Endothelial cell of umbilical vein (primary cell): ENCODE data around the gene LITAF. TPM values are rescaled to one million over a fixed set of nuclear protein-coding genes. Genes with fewer than 3 reads are reported as not detected.

ENCODE experiments used
- BruUV-seq: library from RNA; stranded (reverse); fragments of 400-500 nt; replicated peaks from 2 replicates; lab custom pipeline; 2021; lab: Mats Ljungman, UMichigan
- CTCF ChIA-PET: fragments of 300-600, 350-600 bp; sonication (Branson Sonifier 250); formaldehyde crosslinking; loops from one replicate; lab custom pipeline; 2021; ENCODE audit warnings: antibody characterized with exemption, inconsistent platforms; lab: Charles Lee
- POLR2A ChIA-PET: fragments of 300-600, 350-600 bp; sonication (Branson Sonifier 250); formaldehyde crosslinking; loops from one replicate; lab custom pipeline; 2021; ENCODE audit warnings: antibody characterized with exemption, inconsistent platforms; lab: Charles Lee
- DNase-seq: peaks from one replicate; pipeline ENCODE4 v3.0.0-alpha.2; 2011; ENCODE audit warnings: low read depth, low spot score
- FAIRE-seq: peaks from 2 replicates; lab custom pipeline; 2011; peaks lifted over from hg19 to GRCh38; lab: Jason Lieb, UNC
- H2AFZ ChIP-seq: 2 replicates; pipeline ENCODE4 v1.6.0; 2012; ENCODE audit warnings: low read depth, low read length, control low read depth, inconsistent platforms
- H3K27ac ChIP-seq: 2 replicates; pipeline ENCODE4 v1.5.1; 2011; ENCODE audit warnings: low read depth, mild to moderate bottlenecking, control low read depth, low read length, moderate library complexity; ENCODE audit not compliant: insufficient read depth
- H3K27me3 ChIP-seq, 2 experiments: 2 replicates each; pipeline versions ENCODE4 v1.6.0 to v1.6.1; 2011; ENCODE audit warnings: low read length in 2 of 2, mixed read lengths in 1 of 2; ENCODE audit not compliant: control insufficient read depth in 2 of 2, insufficient read depth in 2 of 2
- H3K36me3 ChIP-seq, 2 experiments: 2 replicates in 1 of 2; 3 replicates in 1 of 2; pipeline ENCODE4 v1.5.1; 2011; ENCODE audit warnings: low read length in 2 of 2, mild to moderate bottlenecking in 1 of 2, moderate library complexity in 1 of 2; ENCODE audit not compliant: control insufficient read depth in 2 of 2, insufficient read depth in 2 of 2; ENCODE audit errors: extremely low read depth in 1 of 2
- H3K4me1 ChIP-seq: 3 replicates; pipeline ENCODE4 v1.5.1; 2011; ENCODE audit warnings: mild to moderate bottlenecking, low read length; ENCODE audit not compliant: control insufficient read depth, insufficient read depth; ENCODE audit errors: extremely low read depth
- H3K4me2 ChIP-seq: 2 replicates; pipeline ENCODE4 v1.6.1; 2011; ENCODE audit warnings: low read length, control low read depth, mixed read lengths; ENCODE audit not compliant: insufficient read depth
- H3K4me3 ChIP-seq, 3 experiments: fragments of 200-600 bp in 1 of 3; sonication (generic), shearing (Covaris generic) in 1 of 3; replicated peaks in 1 of 3; 2 replicates each; pipeline ENCODE4 v1.5.1; 2011 to 2016; ENCODE audit warnings: control low read depth in 3 of 3, low read length in 3 of 3, mild to moderate bottlenecking in 2 of 3, inconsistent platforms in 1 of 3, low read depth in 1 of 3, moderate library complexity in 1 of 3; ENCODE audit not compliant: insufficient read depth in 1 of 3
- H3K79me2 ChIP-seq: 2 replicates; pipeline ENCODE4 v1.6.0; 2012; ENCODE audit warnings: low read length, inconsistent platforms; ENCODE audit not compliant: control insufficient read depth, insufficient read depth
- H3K9ac ChIP-seq: replicated peaks from 2 replicates; pipeline ENCODE3; 2011; ENCODE audit warnings: low read length, control low read depth; ENCODE audit not compliant: insufficient read depth; ENCODE audit errors: extremely low read depth
- H3K9me1 ChIP-seq: replicated peaks from 3 replicates; pipeline ENCODE4 v1.6.0; 2011; ENCODE audit warnings: mild to moderate bottlenecking, low read length; ENCODE audit not compliant: control insufficient read depth, insufficient read depth; ENCODE audit errors: extremely low read depth
- H3K9me3 ChIP-seq: replicated peaks from 2 replicates; pipeline ENCODE4 v1.5.1; 2012; ENCODE audit warnings: low read length, inconsistent platforms; ENCODE audit not compliant: control insufficient read depth, insufficient read depth
- H4K20me1 ChIP-seq: replicated peaks from 2 replicates; pipeline ENCODE3; 2011; ENCODE audit warnings: mild to moderate bottlenecking, low read length; ENCODE audit not compliant: control insufficient read depth, insufficient read depth; ENCODE audit errors: extremely low read depth
- CTCF ChIP-seq, 2 donors: IDR thresholded peaks; 1 replicate in 1 of 2; 2 replicates in 1 of 2; pipeline ENCODE4 v1.5.1; 2011; ENCODE audit warnings: low read length in 2 of 2, mild to moderate bottlenecking in 2 of 2, moderate library complexity in 2 of 2, control low read depth in 1 of 2, inconsistent platforms in 1 of 2, low read depth in 1 of 2; ENCODE audit not compliant: insufficient read depth in 1 of 2; ENCODE audit errors: extremely low read depth in 1 of 2
- EZH2 ChIP-seq: IDR thresholded peaks from 2 replicates; pipeline ENCODE4 v1.6.1; 2012; ENCODE audit warnings: borderline replicate concordance, low read depth, mild to moderate bottlenecking, moderate library complexity, low read length, inconsistent platforms; ENCODE audit not compliant: severe bottlenecking
- FOS ChIP-seq: IDR thresholded peaks from 2 replicates; pipeline ENCODE4 v1.6.1; 2011; ENCODE audit warnings: mild to moderate bottlenecking, low read length, moderate library complexity, borderline replicate concordance; ENCODE audit not compliant: insufficient read depth
- GATA2 ChIP-seq: IDR thresholded peaks from 2 replicates; pipeline ENCODE4 v1.7.0; 2011; ENCODE audit warnings: low read depth, mild to moderate bottlenecking, moderate library complexity, mixed read lengths, low read length; ENCODE audit not compliant: insufficient read length, insufficient read depth
- JUN ChIP-seq: IDR thresholded peaks from 2 replicates; pipeline ENCODE4 v1.6.1; 2011; ENCODE audit warnings: borderline replicate concordance, low read depth; ENCODE audit not compliant: insufficient read length, insufficient read depth
- MYC ChIP-seq: IDR thresholded peaks from one replicate; pipeline ENCODE4 v1.6.1; 2011; ENCODE audit warnings: mild to moderate bottlenecking, low read depth, low read length
- POLR2A ChIP-seq: IDR thresholded peaks from 2 replicates; pipeline ENCODE4 v1.6.1; 2012; ENCODE audit warnings: low read depth, mild to moderate bottlenecking, control low read depth, low read length
- POLR2AphosphoS5 ChIP-seq: IDR thresholded peaks from 2 replicates; pipeline ENCODE4 v1.6.1; 2012; ENCODE audit warnings: low read depth, mild to moderate bottlenecking, control low read depth, low read length, moderate library complexity; ENCODE audit not compliant: insufficient read depth
- dilution Hi-C: fragments of 300-500 bp; cut with MboI; formaldehyde crosslinking; loops from one replicate; pipeline ENCODE4 v1.15.0; 2019; ENCODE audit warnings: low sequenced_read_pairs; ENCODE audit not compliant: extremely low pct_ligation_motif_present
- intact Hi-C: fragments of 100-400 bp; cut with micrococcal nuclease; formaldehyde crosslinking; loops from one replicate; pipeline ENCODE4 v1.10.0; 2022
- polyA plus RNA-seq, 4 experiments: library from polyadenylated mRNA; depleted of rRNA in 3 of 4; stranded (reverse) in 3 of 4; unstranded in 1 of 4; fragments of >200 nt; gene quantifications; 2 replicates each; pipeline versions ENCODE4 v1.2.1 to v1.2.3, GENCODE V29; 2011 to 2012; ENCODE audit warnings: missing spikeins in 1 of 4
- total RNA-seq: library from RNA; stranded (reverse); gene quantifications from 2 replicates; pipeline ENCODE4 v1.2.3, GENCODE V29; 2021
- TF ChIP-seq, protein P1 (sequence below): IDR thresholded peaks from 2 replicates; pipeline ENCODE4 v1.6.1; 2011; ENCODE audit not compliant: insufficient read depth, insufficient read length

LITAF gene
- total and polyA plus RNA-seq, 2 donors (not counting 3 experiments of a cell fraction or from before 2014, with no cell fraction given) = 15.2 to 27.2 TPM

- BruUV-seq = no TSS peak
- no peaks in the 10 kb centered on the region for H4K20me1 ChIP-seq
- H3K79me2 ChIP-seq = no peaks in the 10 kb centered on the region
- DNase-seq (no peak), FAIRE-seq (no peak)
- H3K4me2 ChIP-seq = no peak overlapping the region
- H2AFZ ChIP-seq = no peak overlapping the region
- no peak overlapping the region for H3K4me3 ChIP-seq
- no peaks in the 10 kb centered on the region for H3K4me1 ChIP-seq
- no peak overlapping the region for H3K9ac ChIP-seq
- dilution Hi-C loops = no loop called here
- ChIA-PET CTCF (no interaction called here), POLR2A (no interaction called here)
- H3K36me3 ChIP-seq = no peaks in the 10 kb centered on the region
- no peak overlapping the region for H3K27ac ChIP-seq
- no peaks in the 10 kb centered on the region for H3K9me3 ChIP-seq
- peaks cover 0 to 2% of the 10 kb centered on the region in 2 experiments for H3K27me3 ChIP-seq
- intact Hi-C loops = no loop called here
- no peaks in the 10 kb centered on the region for H3K9me1 ChIP-seq
- TF ChIP-seq MYC (no peak), CTCF (IDR thresholded peaks at IDR 0.05; ENCODE audit: extremely low read depth in 1 of 2, insufficient read depth in 1 of 2, low read depth in 1 of 2, low read length in 2 of 2) (no peak), JUN (no peak), POLR2AphosphoS5 (no peak), GATA2 (no peak), EZH2 (no peak), POLR2A (no peak), FOS (no peak)
- TF ChIP-seq, protein P1, sequence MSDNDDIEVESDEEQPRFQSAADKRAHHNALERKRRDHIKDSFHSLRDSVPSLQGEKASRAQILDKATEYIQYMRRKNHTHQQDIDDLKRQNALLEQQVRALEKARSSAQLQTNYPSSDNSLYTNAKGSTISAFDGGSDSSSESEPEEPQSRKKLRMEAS = no peak
Measured at GRCh38 chr16:11542069-11542744, 44.5 kb downstream of the LITAF start.
